ENCODE measurements around the gene TIMM10B. TPM values are rescaled to one million over a fixed set of nuclear protein-coding genes. Genes with fewer than 3 reads are reported as not detected.
"Not testable (repeated sequence)": the region's sequence is repeated elsewhere in the genome, so short reads cannot be mapped to it uniquely, and the experiment has no call there.

Gene TIMM10B
- total and polyA plus RNA-seq, 2 donors (not counting 1 experiment from before 2014, with no cell fraction given), result 42.9 to 62.1 TPM

- no peaks in the 10 kb centered on the region for H3K27me3 ChIP-seq (replicated peaks in 1 of 4; ENCODE audit: control extremely low read depth in 1 of 4, control insufficient read depth in 3 of 4, insufficient read depth in 4 of 4, low read length in 3 of 4)
- Mint-ChIP-seq H3K4me1 (no peaks in the 10 kb centered on the region), H3K27ac (no peak overlapping the region), H3K27me3 (no peaks in the 10 kb centered on the region), H3K4me3 (no peak overlapping the region), H3K9me3 (ENCODE audit: insufficient read depth) (peaks cover 3% of the 10 kb centered on the region)
- peaks cover 0 to 3% (median 0%) of the 10 kb centered on the region in 3 donors for H3K9me3 ChIP-seq (ENCODE audit: control extremely low read depth in 1 of 3, control insufficient read depth in 2 of 3, insufficient read depth in 1 of 3, low read length in 2 of 3)
- H3K9ac ChIP-seq (ENCODE audit: low read length), result no peak overlapping the region
- no peaks in the 10 kb centered on the region for H3K4me1 ChIP-seq (ENCODE audit: control insufficient read depth in 2 of 2, insufficient read depth in 2 of 2, low read length in 2 of 2)
- H3K4me2 ChIP-seq (replicated peaks; ENCODE audit: low read depth, low read length, poor library complexity, severe bottlenecking), result no peak overlapping the region
- TF ChIP-seq CTCF (IDR thresholded peaks at IDR 0.05) (no peak), EZH2 (IDR thresholded peaks at IDR 0.05; ENCODE audit: borderline replicate concordance, insufficient read depth, low read depth, low read length, poor library complexity, severe bottlenecking) (no peak)
- ChIA-PET CTCF (no interaction called here), POLR2A (no interaction called here)
- no peak overlapping the region for H2AFZ ChIP-seq (ENCODE audit: insufficient read depth, low read depth, low read length, poor library complexity, severe bottlenecking)
- DNase-seq, result no peak
- ATAC-seq (ENCODE audit: low read depth), result no peak
- no peak overlapping the region for H3K27ac ChIP-seq (ENCODE audit: low read length in 2 of 2)
- intact Hi-C loops (cut with micrococcal nuclease), result no loop called here
- peaks cover 3 to 36% of the 10 kb centered on the region in 2 experiments for H3K36me3 ChIP-seq (replicated peaks in 1 of 2; ENCODE audit: control extremely low read depth in 1 of 2, control insufficient read depth in 1 of 2, extremely low read depth in 1 of 2, insufficient read depth in 2 of 2, low read length in 1 of 2)
- H3K4me3 ChIP-seq (ENCODE audit: control extremely low read depth in 1 of 5, extremely low read depth in 1 of 5, insufficient read depth in 1 of 5, low read depth in 2 of 5, low read length in 4 of 5), result no peak overlapping the region
- no peaks in the 10 kb centered on the region for H3K79me2 ChIP-seq (ENCODE audit: control insufficient read depth, insufficient read depth, low read length)
- H4K20me1 ChIP-seq (ENCODE audit: control insufficient read depth, insufficient read depth, low read length, poor library complexity, severe bottlenecking), result no peaks in the 10 kb centered on the region
Observed at GRCh38 chr11:6516865-6517264, 35.6 kb downstream of the TIMM10B start.

- TF ChIP-seq EZH2 (IDR thresholded peaks at IDR 0.05; ENCODE audit: borderline replicate concordance, insufficient read depth, low read depth, low read length, poor library complexity, severe bottlenecking), result no peak
- no peak for TF ChIP-seq CTCF (IDR thresholded peaks at IDR 0.05)
- H3K9me3 ChIP-seq (ENCODE audit: control extremely low read depth in 1 of 3, control insufficient read depth in 2 of 3, insufficient read depth in 1 of 3, low read length in 2 of 3), result no peaks in the 10 kb centered on the region
- H3K27ac ChIP-seq (ENCODE audit: low read length in 2 of 2), result no peak overlapping the region
- ChIA-PET CTCF (no interaction called here), POLR2A (no interaction called here)
- H3K4me2 ChIP-seq (replicated peaks; ENCODE audit: low read depth, low read length, poor library complexity, severe bottlenecking), result no peak overlapping the region
- intact Hi-C loops (cut with micrococcal nuclease), result no loop called here
- DNase-seq (no peak), ATAC-seq (ENCODE audit: low read depth) (no peak)
- no peaks in the 10 kb centered on the region for H3K4me1 ChIP-seq (ENCODE audit: control insufficient read depth in 2 of 2, insufficient read depth in 2 of 2, low read length in 2 of 2)
- no peak overlapping the region for H3K4me3 Mint-ChIP-seq
- no peaks in the 10 kb centered on the region for H3K4me1 Mint-ChIP-seq
- H3K79me2 ChIP-seq (ENCODE audit: control insufficient read depth, insufficient read depth, low read length), result no peaks in the 10 kb centered on the region
- no peaks in the 10 kb centered on the region for H4K20me1 ChIP-seq (ENCODE audit: control insufficient read depth, insufficient read depth, low read length, poor library complexity, severe bottlenecking)
- 86% methylated on average over 1 of the region's 3 CpGs for WGBS (ENCODE audit: insufficient coverage)
- no peak overlapping the region for H3K9ac ChIP-seq (ENCODE audit: low read length)
- H3K36me3 ChIP-seq (replicated peaks in 1 of 2; ENCODE audit: control extremely low read depth in 1 of 2, control insufficient read depth in 1 of 2, extremely low read depth in 1 of 2, insufficient read depth in 2 of 2, low read length in 1 of 2), result peaks cover 0 to 21% of the 10 kb centered on the region in 2 experiments
- no peak overlapping the region for H3K4me3 ChIP-seq (ENCODE audit: control extremely low read depth in 1 of 5, extremely low read depth in 1 of 5, insufficient read depth in 1 of 5, low read depth in 2 of 5, low read length in 4 of 5)
- H3K27ac Mint-ChIP-seq, result no peak overlapping the region
- no peaks in the 10 kb centered on the region for H3K27me3 ChIP-seq (replicated peaks in 1 of 4; ENCODE audit: control extremely low read depth in 1 of 4, control insufficient read depth in 3 of 4, insufficient read depth in 4 of 4, low read length in 3 of 4)
- no peak overlapping the region for H2AFZ ChIP-seq (ENCODE audit: insufficient read depth, low read depth, low read length, poor library complexity, severe bottlenecking)
- no peaks in the 10 kb centered on the region for H3K9me3 Mint-ChIP-seq (ENCODE audit: insufficient read depth)
- no peaks in the 10 kb centered on the region for H3K27me3 Mint-ChIP-seq
Observed at GRCh38 chr11:6520265-6520664, 39.0 kb downstream of the TIMM10B start.

GRCh38 chr11:6521946-6522345 lies 40.6 kb downstream of the TIMM10B start:
- H3K9ac ChIP-seq (ENCODE audit: low read length); H3K4me1 Mint-ChIP-seq; intact Hi-C loops (cut with micrococcal nuclease); H3K27ac Mint-ChIP-seq; ATAC-seq (ENCODE audit: low read depth); H3K79me2 ChIP-seq (ENCODE audit: control insufficient read depth, insufficient read depth, low read length); H4K20me1 ChIP-seq (ENCODE audit: control insufficient read depth, insufficient read depth, low read length, poor library complexity, severe bottlenecking); H3K9me3 ChIP-seq (ENCODE audit: control extremely low read depth in 1 of 3, control insufficient read depth in 2 of 3, insufficient read depth in 1 of 3, low read length in 2 of 3); H3K4me2 ChIP-seq (replicated peaks; ENCODE audit: low read depth, low read length, poor library complexity, severe bottlenecking); H3K4me3 Mint-ChIP-seq; POLR2A ChIA-PET; H3K27ac ChIP-seq (ENCODE audit: low read length in 2 of 2); H2AFZ ChIP-seq (ENCODE audit: insufficient read depth, low read depth, low read length, poor library complexity, severe bottlenecking); H3K9me3 Mint-ChIP-seq (ENCODE audit: insufficient read depth); H3K4me1 ChIP-seq (ENCODE audit: control insufficient read depth in 2 of 2, insufficient read depth in 2 of 2, low read length in 2 of 2); H3K4me3 ChIP-seq (ENCODE audit: control extremely low read depth in 1 of 5, extremely low read depth in 1 of 5, insufficient read depth in 1 of 5, low read depth in 2 of 5, low read length in 4 of 5); DNase-seq; H3K27me3 Mint-ChIP-seq; H3K27me3 ChIP-seq (replicated peaks in 1 of 4; ENCODE audit: control extremely low read depth in 1 of 4, control insufficient read depth in 3 of 4, insufficient read depth in 4 of 4, low read length in 3 of 4): not testable (repeated sequence)
- CTCF ChIA-PET, result interaction anchor here (1.0 kb wide), 1 partner anchor 9 kb away, joined by 3 read pairs; no protein-coding TSS in a partner anchor
- WGBS (ENCODE audit: insufficient coverage), result 100% methylated on average over 3 of the region's 3 CpGs
- peaks cover 0 to 19% of the 10 kb centered on the region in 2 experiments for H3K36me3 ChIP-seq (replicated peaks in 1 of 2; ENCODE audit: control extremely low read depth in 1 of 2, control insufficient read depth in 1 of 2, extremely low read depth in 1 of 2, insufficient read depth in 2 of 2, low read length in 1 of 2)

All from B cell (primary cell).